ENCODE data around the gene PPIP5K2.
"Not testable (repeated sequence)": the region's sequence is repeated elsewhere in the genome, so short reads cannot be mapped to it uniquely, and the experiment has no call there.

Gene PPIP5K2

DNA sequence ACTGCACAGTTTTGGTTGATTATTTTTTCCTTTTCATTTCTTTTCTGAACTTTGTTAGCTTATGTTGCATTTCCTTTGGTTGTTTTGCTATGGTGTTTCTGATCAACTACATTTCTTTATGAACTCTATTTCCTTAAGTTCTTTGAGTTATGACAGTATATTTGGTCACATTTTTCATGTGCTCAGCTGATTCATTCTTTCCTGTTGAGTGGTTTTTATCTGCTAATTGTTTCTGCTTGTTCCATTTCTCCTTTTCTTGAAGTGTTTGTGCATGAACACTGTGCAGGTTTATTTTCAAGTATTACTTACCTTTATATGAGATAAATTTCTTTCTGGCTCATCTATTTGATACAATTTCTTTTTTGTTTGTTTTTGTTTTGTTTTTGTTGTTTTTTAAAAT is 87.6 kb downstream of the PPIP5K2 start:
- no peak for DNase-seq (ENCODE audit: low spot score)

DNA sequence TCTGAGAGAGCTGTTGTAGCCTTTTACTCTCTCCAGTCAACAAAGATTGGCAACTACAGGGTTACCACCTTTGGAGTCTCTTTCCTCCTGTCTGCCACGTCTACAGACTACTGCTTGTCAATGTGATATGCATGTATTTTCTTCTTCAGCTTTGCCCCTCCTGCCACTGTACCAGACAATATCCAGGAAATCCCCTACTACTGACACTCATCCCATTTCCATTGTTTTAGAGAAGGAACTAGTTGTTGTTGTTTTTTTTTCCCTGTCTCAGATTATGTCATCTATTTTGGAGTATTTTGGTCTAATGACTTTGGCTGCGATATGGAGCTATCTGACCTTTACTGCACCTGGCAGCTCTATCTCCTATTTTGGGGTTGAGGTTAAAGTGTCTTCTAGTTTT is 88.4 kb downstream of the PPIP5K2 start:
- no peak for DNase-seq (ENCODE audit: low spot score)

DNA sequence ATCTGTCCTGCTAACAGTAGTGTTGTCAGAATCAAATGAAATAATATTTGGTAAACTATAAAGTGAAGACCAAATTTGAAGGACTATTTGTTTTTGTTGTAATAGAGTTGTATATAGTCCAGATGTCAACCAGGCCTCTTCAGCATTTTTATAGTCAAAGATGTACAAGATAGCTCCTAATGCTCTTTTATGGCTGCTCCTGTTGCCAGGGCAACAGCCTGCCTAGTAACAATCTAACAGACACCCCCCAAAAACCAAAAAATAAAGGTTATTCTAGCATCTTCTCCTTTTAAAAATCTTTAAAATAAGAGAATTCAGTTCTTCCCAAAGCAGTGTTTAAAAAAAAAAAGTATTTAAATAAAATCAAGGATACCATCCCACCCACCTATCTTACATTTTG is 89.0 kb downstream of the PPIP5K2 start:
- DNase-seq (ENCODE audit: low spot score), result no peak

DNA sequence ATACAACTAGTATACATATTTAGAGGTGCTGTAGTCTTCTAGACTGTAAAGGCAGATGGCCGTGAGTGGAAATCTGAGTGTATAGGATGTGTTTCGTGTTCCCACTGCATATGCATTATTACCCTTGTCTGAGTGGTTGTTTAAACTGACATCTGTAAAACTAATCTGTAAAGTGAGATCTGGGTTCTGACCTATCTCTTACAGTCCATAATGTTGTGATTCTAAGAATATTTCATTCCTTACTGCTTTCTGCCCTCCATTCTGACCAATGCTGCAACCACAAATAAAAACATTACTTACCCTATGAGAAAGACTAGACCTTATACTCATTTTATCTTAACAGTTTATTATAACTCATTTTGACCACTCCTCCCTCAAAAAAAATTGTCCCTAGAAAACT is 90.9 kb downstream of the PPIP5K2 start:
- no peak for DNase-seq (ENCODE audit: low spot score)

DNA sequence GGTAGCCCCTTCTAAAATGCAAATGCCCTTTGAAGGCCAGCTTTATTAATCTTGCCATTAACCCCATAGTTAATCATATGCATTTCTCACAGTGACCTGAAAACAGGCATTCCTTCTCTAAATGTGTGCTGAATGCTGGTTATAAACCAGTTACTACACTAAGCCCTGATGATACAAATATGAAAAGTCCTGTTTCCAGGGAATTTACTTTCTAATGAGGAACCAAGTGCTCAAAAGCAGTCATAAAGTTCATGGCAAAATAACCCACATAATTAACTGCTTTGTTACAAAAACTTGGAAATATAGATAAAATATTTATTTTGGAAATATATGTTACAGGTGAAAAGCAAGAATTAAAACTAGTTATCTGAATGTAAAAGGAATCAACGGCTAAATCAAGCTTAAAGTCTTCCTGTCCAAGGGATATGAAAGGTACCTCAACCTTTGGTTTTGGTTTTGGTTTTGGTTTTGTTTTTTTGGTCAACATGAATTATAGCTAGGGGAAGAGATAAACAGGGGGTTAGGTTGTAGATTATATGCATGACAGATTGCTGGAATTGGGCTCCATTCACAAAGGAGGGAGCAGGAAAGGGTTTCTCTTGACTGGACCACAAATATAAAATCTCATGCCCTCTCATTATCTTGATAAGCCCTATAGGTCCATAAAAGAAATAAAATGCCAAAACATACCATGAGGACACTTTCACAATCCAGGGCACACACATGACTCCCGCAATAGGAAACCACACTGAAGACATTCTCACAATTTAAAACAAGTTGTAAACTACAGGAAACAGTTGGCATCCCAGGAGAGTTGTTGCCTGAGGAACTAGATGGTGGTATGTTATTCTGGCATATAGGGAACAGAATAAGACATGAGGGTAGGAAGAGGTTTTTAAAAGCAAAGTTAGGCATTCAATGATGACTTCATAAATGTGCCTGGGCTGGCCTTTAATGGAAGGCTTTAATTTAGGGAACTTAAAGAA is 91.8 kb downstream of the PPIP5K2 start:
- DNase-seq (ENCODE audit: low spot score), result no peak

DNA sequence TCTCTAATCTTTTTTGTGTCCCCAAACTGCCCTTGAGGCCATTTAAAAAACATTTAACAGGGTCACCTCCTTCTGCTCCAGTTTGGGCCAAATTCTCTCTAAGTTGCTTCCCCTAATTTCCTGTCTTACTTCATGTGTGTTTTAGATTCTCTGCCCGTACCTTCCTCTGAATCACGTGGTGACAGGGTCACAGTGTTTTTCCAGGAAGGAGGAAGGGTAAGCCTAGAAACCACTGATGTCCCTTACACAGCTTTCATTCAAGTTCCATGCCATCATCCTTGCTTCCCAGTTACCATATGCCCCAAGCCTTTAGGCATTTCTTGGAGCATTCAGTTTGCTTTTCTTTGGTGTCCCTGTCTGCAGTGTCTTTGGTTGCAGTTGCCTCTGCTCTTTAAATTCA is 96.0 kb downstream of the PPIP5K2 start:
- DNase-seq (ENCODE audit: low spot score), result no peak

DNA sequence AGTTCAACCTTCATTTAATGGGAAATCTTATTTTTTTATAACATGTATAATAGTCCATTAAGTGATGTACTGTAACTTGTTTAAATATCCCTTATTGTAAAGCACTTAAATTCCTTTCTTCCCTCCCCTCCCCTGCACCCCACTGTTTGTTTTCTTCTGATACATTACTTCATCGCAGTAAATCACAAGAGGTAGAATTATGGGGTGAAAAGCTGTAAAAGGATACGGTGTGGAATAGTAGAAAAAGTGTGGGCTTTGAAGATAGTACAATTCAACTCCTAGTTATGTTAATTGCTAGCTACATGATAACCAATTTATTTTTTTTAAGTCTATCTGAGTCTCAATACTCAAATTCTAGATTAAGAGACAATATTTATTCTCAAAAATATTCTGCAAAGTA is 96.6 kb downstream of the PPIP5K2 start:
- DNase-seq (ENCODE audit: low spot score), result no peak

DNA sequence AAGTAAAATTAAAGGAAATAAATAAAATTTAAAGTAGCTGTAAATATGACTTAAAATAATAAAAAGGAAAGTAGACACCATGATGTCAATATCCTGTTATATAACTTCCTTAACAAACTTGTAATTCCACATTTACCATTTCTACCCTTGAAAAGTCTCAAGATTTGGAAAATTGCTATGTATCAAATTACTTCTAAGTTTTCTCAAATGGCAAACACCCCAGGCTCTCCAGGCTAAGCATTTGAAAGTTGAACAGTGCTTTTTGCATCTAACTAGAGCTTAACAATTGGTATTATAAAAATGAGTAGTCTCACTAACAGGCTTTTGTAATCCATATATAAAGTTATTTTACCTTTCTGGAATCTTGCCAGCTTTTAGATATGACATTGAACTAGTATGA is 97.0 kb downstream of the PPIP5K2 start:
- DNase-seq (ENCODE audit: low spot score), result no peak

DNA sequence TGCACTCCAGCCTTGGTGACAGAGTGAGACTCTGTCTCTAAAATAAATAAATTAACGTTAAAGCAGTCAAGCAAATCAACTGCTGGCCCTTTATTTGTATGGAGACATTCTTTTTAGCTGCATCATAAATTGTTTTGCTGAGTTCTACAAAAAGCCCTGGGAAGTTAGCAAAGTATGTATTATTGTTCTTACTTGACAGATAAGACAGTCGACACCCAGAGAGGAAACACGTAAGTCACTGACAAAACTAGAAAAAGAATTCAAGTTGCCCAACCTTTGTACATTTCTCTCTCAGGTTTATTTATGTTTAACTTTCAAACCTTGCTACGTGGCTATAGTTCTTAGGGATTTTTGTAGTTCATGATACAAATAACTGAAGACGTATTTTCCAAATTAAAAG is 98.1 kb downstream of the PPIP5K2 start:
- no peak for DNase-seq (ENCODE audit: low spot score)

DNA sequence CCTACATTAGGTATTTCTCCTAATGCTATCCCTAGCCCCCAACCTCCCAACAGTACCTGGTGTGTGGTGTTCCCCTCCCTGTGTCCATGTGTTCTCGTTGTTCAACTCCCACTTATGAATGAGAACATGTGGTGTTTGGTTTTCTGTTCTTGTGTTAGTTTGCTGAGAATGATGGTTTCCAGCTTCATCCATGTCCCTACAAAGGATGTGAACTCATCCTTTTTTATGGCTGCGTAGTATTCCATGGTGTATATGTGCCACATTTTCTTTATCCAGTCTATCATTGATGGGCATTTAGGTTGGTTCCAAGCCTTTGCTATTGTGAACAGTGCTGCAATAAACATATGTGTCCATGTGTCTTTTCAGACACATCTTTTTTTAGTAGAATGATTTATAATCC is 99.0 kb downstream of the PPIP5K2 start:
- DNase-seq (ENCODE audit: low spot score), result not testable (repeated sequence)

DNA sequence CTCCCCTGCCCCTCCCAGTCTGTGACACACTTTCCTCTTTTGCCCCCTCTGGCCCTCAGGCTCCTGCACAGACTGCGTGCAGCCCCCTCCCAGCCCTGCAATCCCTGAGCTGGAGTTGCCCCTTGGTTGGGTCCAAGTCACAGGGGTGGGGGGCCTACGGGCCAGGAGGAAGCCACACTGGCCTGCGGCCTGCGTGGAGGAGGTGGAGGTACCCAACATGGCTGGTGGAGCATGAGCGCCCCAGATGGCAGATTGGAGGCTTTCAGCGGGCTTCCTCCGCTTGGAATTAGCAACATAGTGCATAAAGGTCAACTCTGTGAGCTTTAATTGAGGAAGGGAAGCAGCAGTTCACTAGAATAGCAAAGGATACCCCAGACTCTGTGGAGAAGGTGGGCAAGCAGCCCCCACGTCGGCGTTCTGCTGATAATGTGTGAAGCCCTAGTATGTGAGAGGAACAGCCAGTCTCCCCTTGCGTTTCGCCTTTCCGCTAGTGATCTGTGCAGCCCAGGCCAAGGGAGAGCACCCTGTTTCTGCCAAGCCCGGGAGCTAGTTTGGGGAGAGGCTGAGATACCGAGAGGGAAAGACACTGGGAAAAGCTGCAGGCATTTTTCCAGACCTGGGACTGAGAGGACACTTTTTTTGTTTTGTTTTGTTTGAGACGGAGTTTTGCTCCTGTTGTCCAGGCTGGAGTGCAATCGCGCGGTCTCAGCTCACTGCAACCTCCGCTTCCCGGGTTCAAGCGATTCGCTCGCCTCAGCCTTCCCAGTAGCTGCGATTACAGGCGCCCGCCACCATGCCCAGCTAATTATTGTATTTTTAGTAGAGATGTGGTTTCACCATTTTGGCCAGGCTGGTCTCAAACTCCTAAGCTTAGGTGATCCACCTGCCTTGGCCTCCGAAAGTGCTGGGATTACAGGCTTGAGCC is 103.2 kb downstream of the PPIP5K2 start:
- no peak for DNase-seq (ENCODE audit: low spot score)

DNA sequence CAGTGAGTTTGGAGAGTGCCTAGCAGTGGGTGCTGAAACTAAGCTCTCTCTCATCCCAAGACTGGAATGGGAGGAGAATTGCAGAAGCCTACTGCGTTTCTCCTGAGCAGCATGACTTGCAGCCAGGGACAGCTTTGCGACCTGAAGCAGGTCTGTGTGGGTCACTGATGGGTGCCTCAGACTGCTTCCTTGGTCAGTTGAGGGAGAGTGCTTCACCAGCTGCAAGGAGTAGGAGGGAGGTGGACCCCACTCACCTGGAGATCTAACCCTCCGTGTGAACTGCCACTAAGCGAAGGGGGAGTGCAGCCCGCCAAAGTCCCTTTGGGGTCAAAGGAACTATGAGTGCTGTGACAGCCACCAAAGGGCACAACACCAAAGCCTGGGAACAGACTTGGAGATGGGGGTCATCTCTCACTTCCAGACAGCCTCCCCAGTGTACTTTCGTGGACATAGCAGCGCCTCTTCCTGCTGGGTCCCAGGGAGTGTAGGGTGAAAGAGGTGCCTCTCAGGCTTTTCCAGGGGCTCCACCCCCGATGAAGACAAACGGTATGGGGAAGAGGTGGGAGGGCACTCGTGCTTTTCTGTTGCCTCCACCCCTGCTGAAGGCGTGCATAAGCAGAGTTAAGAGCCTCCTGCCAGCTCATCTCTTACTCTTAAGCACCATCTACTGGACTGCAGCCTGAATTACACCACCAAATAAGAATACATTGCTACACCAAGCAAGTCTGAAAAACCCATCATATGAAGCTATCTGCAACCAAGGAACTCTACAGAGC is 104.2 kb downstream of the PPIP5K2 start:
- DNase-seq (ENCODE audit: low spot score), result peak; percentile 66

DNA sequence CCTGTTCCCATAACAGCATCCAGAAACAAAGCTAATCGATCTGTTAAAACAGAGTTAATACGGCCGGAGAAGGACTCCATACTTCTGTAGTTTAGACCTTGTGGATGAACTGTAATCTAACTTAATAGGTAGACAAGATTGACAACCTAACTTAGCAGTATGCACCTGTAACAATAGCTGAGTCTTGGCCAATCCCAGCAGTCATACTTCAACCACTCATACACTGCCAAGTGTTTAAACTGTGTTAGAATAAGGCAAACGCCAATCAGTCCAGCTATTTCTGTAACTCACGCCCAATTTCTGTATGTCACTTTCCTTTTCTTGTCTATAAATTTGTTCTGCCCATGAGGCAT is 104.8 kb downstream of the PPIP5K2 start:
- no peak for DNase-seq (ENCODE audit: low spot score)

DNA sequence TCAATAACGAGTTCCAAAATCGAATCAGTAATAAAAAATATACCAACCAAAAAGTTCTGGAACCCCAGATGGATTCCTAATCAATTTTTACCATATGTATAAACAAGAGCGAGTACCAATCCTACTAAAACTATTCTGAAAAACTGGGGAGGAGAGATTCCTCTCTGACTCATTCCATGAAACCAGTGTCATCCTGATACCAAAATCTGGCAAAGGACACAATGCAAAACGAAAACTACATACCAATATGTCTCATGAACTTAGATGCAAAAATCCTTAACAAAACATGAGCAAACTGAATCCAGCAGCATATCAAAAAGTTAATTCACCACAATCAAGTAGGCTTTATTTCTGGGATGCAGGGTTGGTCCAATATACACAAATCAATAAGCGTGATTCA is 108.0 kb downstream of the PPIP5K2 start:
- DNase-seq (ENCODE audit: low spot score), result no peak

DNA sequence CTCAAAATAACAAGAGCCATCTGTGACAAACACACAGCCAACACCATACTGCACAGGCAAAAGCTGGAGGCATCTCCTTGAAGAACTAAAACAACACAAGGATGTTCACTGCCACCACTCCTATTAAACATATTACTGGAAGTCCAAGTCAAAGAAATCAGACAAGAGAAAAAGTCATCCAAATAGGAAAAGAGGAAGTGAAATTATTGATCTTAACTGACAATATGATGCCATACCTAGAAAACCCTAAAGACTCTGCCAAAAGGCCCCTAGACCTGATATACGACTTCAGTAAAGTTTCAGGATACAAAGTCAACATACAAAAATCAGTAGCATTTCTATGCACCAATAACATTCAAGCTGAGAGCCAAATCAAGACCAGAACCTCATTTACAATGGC is 108.5 kb downstream of the PPIP5K2 start:
- no peak for DNase-seq (ENCODE audit: low spot score)

DNA sequence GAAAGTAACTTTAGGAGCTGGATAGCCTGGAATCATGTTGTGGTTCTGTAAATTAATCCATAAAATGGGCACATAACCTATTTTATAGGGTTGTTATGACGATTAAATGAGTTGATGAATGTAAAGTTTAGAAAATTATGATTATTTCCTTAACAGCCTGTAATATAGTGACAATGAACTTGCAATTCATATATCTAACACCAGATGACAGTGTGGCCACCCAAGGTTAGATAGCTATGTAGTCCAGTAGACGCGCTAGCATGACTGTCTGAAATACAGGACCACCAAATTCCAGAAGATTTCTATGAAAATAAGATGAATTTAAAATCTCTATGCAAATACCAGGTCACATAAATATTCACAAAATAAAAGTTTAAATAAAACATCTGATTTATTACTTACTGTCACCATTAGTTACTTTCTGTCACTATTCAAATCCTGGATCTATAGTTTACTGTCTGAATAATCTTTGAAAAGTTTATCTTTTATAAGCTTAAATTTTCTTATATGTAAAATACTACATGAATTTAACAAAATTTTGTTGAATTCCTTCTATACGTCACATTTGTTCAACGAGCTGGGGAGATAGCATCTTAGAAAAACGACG is 112.4 kb downstream of the PPIP5K2 start:
- peak; percentile 44 for DNase-seq (ENCODE audit: low spot score)

DNA sequence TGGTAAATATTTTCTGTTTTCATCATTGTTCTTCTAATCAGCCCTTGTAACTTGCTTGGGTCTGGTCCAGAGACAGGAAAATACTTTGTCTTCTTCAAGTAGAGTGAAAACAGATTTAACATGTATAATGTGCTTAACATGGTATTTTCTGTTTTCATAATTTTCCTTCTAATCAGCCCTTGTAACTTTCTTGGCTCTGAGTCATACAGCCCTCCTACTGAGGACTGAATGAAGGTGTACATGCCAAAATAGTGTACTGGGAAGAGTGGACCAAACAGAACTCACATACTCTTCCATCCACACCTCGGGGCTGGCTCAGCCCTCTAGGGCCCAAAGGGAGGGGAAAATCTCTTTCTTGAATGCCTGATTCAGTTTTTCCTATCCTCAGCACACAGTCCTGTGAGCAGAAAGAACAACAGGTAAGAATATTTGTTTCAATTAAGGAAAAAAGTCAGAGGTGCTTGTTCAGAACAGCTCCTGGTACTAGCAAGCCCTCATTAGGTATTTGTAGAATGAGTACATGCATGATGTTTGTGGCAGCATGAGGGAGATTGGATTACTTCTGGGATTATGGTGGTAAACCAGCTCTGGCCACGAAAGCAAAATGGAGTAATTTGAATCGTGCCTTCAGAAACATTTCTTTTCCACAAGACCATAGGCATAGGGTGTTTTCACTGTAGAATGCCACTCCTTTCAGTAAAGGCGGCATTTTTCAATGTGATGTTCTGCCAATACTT is 114.3 kb downstream of the PPIP5K2 start:
- no peak for DNase-seq (ENCODE audit: low spot score)

DNA sequence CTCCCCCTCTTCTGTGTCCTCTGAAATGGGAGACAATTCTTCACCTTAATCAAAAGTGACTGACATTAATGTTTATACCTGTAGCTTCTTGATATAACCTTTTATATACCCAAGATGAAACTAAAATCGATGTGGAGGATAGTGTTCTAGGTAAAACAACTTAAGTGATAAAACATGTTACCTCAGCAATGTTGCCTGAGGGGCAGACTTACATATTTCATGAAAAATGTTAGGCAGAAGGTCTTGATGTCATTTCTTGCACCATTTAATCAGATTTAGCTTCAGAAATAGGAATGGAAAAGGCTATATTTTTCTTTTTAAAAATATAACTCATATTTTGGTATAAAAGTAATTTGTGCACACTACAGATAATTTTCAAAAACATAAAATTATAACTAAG is 115.8 kb downstream of the PPIP5K2 start:
- DNase-seq (ENCODE audit: low spot score), result no peak

DNA sequence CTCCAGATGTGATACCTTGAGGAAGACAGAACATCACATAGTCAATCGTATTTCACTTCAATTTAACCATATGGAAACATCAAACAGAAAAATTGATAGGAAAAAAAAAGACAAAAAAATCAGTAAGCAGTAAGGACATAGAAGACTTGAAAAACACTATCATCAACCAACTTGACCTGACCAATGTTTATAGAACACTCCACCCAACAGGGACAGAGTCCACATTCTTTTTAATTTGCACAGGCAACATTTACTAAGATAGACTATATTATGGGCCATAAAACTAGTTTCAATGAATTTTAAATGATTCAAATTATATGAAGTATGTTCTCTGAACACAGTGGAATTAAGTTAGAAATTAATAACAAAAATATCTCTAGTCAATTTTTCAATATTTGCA is 117.7 kb downstream of the PPIP5K2 start:
- DNase-seq (ENCODE audit: low spot score), result no peak

DNA sequence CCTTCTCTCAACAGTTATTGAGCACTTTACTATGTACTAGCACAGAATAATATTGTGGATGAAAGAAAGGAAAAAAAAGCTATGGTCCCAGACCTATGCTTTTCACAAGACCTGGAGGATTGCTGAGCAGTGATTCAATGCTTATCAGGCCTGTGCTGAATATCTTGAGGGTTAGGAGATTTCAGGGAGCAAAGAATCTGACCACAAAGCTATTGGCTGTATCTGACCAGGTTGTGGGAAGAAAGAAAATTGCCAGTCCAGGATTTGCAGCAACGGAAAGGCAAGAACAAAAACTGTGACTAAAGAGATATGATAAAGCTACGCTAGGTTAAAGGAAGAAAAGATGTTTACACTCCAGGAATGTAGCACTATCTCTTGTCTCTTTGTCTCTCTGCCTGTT is 123.6 kb downstream of the PPIP5K2 start:
- DNase-seq (ENCODE audit: low spot score), result no peak

DNA sequence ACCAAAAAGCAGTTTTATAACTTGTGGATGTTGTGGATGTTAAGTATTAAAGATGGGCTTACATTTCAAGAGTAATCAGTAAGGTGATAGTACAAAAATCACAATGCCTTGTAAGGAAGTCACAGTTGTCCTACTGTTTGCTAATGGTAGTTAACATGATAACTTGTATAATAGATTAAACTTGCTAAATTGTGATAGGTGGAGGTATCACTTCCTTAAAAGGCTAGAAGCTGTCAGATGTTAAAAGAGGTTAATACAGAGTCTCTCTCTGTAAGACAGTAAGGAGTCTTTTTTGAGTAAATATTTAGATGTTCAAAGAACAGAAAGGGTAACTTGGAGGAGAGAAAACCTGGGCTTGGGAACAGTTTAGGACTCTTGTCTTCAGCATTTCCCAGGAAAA is 124.3 kb downstream of the PPIP5K2 start:
- DNase-seq (ENCODE audit: low spot score), result no peak

Measured in D341Med (cell line).